HG02623 (cell line): Measurements from ENCODE around the gene NAT8.
"Not testable (repeated sequence)": the region's sequence is repeated elsewhere in the genome, so short reads cannot be mapped to it uniquely, and the experiment has no call there.

Source experiments
- ATAC-seq: cut with Tn5 transposase; IDR thresholded peaks from one replicate; pipeline ENCODE4 v1.9.1; 2021; ENCODE audit warnings: moderate library complexity; ENCODE audit not compliant: unreplicated experiment

Gene NAT8, protein sequence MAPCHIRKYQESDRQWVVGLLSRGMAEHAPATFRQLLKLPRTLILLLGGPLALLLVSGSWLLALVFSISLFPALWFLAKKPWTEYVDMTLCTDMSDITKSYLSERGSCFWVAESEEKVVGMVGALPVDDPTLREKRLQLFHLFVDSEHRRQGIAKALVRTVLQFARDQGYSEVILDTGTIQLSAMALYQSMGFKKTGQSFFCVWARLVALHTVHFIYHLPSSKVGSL

DNA sequence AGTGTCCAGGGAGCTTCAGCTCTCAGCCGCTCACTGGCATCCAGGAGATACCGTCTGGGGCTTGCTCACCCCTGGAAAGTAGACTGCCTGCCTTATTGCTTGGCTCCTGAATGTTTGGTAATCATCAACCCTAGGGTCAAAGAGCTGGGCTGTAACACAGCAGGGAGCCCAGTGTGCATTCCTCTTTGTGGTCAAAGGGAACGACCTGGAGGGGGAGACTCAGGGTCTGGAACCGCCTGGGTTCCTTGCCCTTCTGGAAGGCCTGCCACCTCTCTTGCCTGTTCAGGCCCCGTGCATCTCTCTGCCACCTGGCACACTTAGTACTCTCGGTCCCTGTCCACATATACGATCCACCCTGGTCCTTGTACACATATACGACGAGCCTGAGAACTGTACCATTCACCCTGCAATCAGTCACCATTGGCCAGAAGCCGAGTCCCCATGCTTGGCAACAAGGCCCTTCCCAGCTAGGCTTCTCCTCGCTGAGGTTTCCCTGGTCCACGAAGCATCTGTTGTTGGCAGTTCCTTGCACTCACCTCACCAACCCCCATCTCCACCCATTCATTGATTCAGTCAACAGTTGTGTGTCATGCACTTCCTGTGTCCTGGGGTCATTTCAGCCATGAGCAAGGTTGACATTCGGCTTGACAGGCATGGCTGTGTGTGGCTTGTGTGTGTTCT is at the start of gene NAT8:
TSS of gene NAT8 (minus strand) at position 85 of the 681 bp plus-strand sequence. CDS start 794 bp downstream, outside the sequence.
- no peak for ATAC-seq

DNA sequence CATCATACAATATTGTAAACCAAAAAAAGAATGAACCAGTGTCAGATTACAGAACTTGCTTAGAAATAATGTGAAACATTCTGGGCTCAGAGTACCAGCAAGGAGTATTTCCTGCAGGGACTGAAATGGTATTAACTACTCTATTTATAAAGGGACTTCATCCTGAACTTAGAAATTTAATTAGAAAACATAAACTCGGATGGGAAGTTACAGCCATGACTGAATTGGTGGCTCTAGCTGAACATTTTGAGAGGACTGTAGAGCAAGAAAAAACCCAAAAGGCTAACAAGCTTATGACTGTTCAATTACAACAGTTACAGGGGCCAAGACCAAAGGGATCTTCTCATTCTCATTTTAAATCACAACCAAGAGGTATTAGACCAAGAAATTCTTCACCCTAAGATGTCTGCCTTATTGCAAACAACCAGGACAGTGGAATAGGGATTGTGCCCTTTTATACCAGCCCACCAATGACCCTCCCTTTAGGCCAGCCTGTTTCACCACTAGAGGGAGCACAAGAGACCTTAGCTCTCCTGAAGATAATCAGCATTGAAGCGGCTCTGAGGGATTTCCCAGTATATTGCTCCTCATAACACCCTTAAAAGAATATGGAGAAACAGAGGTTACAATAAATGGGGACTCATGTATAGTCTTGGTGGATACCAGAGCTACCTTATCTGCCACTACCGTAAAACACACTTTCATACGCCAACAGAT is 48.3 kb upstream of the NAT8 start:
- peak; percentile 63 for ATAC-seq

DNA sequence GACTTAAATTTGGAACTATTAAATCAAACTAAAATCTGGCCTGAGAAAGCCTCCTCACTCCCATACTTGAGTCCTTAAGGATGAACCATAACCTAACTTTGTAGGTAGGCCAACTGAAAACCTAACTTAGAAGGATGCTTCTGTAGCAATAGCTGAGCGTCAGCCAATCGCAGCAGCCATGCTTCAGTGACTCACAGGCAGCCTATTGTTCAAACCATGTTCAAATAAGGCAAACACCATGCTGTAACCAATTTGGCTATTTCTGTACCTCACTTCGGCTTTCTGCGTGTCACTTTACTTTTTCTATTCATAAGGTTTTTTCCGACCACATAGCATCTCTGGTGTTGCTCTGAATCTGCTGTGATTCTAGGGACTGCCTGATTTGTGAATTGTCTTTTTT is 46.3 kb upstream of the NAT8 start:
- not testable (repeated sequence) for ATAC-seq

DNA sequence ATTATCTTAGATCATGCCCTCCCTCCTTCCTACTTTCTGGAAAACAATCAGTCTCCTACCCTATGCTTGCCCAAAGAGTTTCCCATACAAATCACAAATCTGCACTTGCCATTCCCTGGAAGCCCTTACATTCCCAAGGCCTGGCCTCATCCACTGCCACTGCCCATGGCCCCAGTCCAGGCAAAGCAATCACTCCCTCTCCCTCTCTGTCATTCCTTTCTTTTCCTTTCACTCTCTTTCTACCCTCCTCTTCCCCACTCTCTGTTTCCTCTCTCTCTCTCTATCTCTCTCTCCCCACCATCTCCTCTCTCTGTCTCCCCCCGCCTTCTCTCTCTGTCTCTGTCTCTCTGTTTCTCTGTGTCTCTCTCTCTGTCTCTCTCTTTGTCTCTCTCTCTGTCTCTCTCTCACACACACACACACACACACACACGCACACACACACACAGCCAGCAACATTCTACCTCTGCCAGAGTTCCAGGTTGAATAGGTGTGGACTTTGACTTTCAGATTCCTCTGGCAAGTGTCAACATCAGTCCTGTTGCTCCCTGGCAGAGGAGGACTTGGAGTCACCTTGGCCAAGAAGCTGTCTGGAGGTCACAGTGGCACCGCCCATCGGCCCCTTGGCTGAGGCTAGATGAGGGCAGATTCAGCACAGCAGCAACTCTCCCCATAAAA is 43.7 kb upstream of the NAT8 start:
- no peak for ATAC-seq

DNA sequence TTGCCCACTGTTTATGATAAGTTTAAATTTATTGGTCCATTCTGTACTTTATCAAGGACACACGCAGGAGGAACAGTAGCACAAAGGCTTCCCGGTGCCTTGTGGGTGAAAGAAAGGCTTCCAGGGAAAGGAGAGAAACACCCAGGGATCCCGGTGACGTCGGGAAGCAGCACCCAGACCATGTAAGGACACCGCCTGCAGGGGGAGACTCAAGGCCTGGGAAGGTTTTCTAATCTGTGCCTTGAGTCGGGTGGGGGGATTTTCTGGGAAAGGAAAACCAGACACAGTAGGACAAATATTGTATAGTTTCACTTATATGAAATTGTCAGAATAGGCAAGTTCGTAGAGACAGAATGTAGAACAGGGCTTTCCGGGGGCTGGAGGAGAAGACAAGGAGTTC is 42.7 kb upstream of the NAT8 start:
- not testable (repeated sequence) for ATAC-seq

DNA sequence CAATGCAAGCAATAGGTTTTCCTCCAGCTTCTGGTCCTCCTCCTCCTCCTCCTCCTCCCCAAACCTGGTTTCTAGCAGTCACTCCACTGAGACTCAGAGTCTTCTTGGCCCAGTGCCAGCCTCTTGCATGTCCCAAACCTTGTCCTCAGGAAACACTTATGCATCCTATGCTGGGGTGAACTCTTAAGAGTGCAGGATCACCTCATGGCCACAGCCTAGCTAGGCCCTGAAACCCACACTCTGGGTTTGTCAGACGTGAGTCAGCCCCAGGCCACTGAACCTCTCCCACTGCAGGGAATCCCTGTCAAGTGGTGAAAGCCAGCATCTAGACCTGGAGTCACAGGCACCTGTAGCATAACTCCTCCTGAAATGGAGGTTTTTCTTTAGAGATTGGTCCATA is 42.1 kb upstream of the NAT8 start:
- ATAC-seq, result not testable (repeated sequence)

DNA sequence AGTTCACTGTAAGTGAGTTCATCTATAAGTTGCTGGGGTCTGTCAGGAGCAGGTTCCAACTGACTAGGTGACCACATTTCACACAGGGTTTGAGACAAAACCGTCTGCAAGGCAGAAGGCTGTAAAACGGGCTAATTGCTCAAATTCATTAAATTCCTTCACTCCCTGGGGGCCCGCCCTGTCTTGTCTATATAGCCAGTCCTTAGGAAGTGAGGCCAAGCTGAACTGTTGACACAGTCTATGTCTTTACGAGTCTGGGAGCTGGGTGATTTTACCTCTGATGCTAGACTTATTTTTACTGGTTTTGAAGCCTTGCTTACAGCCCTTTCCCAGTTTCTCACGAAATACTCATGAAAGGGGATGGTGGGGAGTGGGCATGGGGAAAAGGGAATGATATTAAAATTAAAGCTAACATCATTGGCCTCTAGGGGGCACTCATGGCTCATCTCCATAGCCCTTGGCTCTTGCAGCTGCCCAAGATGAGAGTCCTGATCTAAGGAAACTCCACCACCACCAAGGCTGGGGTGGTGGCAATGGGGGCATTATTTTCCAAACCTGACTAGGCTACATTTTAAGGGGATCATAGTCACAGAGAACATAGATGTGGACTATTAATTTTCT is 37.8 kb upstream of the NAT8 start:
- not testable (repeated sequence) for ATAC-seq

DNA sequence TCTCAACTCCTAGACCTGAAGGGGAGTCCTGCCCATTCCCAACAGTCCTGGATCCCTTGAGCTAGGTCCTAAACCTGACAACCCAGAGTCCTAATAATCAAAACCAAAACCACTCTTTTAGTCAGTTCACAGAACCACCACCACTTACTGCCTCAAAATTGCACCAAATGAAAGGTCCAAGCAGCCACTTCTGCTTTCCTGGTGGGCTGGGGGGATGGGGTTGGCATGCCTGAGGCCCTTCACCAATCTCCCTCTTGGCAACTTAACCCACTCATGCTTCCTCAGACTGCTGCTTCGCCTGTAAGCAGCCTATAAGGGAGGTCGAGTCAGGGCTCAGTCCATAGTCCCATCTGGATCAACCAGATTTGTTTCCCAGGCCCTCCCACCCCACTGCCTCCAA is 37.0 kb upstream of the NAT8 start:
- ATAC-seq, result not testable (repeated sequence)

DNA sequence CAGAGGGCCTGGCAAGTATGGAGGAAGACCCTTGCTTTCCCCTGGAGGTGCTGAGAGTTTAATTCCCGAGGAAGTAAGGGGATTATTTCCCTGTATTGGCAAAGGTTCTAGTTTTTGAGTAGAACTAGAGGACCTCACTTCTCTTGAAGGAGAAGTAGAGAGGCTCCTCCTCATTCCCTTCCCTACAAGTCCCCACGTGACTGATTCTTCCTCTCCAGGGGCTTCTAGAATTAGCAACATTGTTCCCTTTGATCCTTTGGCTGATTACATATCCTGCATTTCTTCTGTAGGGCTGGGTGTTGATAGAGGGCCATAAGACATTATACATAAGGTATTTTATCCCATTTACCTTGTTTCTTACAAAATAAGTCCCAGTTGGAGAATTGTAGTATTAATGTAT is 35.8 kb upstream of the NAT8 start:
- ATAC-seq, result not testable (repeated sequence)

DNA sequence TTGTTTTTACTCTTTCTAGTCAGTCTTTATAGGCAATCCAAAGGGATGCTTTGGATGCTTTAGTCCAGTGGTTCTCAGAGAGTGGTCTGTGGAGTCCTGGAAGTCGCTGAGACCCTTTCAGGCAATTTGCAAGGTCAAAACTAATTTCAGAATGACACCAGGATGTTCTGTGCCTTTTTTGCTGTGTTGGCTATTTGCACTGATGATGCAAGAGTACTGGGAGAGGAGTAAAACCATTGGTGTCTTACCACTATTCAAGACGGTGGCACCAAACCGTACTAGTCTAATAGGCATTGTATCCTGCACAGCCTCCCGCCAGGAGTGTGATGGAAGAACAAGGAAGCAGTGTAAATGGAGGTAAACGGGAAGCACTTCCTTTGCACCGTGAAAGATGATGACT is 34.0 kb upstream of the NAT8 start:
- not testable (repeated sequence) for ATAC-seq

DNA sequence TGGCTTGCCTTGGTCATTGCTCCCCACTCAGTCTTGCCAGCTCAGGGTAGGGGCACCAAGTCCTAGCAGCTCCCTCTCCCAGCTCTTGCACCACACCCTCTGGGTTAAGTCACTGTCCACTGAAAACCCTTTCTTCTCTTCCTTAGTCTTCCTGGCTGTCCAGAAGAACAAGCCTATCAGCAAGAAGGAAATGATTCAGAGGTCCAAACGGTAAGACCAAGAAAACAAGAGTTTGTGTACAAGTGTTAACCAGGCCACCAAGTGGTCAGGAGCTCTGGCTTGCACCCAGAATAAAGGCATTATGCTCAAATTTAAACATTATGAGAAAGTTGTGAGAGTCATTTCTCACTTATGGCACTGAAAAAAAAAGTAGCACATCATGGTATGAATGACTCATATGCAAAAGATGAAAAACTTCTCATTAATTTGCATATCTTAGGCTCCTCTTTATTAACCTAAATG is 32.5 kb upstream of the NAT8 start:
- not testable (repeated sequence) for ATAC-seq

DNA sequence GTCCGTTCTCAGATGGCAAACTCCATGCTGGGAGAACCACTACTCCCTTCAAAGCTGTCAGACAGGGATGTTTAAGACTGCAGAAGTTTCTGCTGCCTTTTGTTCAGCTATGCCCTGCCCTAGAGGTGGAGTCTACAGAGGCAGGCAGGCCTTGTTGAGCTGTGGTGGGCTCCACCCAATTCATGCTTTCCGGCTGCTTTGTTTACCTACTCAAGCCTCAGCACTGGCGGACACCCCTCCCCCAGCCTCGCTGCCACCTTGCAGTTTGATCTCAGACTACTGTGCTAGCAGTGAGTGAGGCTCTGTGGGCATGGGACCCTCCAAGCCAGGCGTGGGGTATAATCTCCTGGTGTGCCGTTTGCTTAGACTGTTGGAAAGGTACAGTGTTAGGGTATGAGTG is 27.8 kb upstream of the NAT8 start:
- not testable (repeated sequence) for ATAC-seq

DNA sequence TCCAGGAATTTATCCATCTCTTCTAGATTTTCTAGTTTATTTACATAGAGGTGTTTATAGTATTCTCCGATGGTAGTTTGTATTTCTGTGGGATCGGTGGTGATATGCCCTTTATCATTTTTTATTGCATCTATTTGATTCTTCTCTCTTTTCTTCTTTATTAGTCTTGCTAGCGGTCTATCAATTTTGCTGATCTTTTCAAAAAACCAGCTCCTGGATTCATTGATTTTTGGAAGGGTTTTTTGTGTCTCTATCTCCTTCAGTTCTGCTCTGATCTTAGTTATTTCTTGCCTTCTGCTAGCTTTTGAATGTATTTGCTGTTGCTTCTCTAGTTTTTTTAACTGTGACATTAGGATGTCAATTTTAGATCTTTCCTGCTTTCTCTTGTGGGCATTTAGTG is 25.0 kb upstream of the NAT8 start:
- ATAC-seq, result not testable (repeated sequence)

DNA sequence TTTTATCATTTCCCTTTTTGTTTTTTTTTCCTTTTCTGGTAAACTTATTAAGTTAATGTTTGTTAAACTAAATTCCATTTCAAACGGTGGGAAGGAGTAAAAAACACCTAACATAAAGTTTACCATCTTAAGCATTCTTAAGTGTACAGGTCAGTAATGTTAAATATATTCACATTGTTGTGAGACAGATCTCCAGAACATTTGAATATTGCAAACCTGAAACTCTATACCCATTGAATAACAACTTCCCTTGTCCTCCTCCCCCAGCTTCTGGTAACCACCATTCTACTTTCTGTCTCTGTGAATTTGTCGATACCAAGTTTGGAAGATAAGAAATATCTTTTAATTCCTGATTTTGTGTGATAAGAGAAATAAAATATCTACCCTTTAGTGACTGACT is 12.0 kb upstream of the NAT8 start:
- ATAC-seq, result no peak

DNA sequence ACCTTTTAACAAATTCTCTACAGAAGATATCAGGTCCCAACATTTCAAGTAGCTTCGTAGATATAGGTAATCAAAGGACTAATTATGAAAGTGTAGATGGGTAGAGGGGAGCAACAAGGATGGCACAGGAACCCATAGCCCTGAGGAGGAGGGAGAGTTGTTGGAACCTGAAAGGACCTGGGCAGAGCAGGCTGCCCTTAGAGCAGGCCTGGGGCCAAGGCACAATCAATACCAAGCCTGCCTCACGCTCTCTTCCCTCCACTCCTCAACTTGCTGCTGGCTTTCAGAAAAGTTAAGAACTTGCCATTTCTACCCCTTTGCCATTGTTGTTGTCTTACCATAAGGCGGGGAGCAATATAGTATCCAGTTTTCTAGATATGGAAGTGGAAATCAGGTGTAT is 10.1 kb upstream of the NAT8 start:
- ATAC-seq, result no peak

DNA sequence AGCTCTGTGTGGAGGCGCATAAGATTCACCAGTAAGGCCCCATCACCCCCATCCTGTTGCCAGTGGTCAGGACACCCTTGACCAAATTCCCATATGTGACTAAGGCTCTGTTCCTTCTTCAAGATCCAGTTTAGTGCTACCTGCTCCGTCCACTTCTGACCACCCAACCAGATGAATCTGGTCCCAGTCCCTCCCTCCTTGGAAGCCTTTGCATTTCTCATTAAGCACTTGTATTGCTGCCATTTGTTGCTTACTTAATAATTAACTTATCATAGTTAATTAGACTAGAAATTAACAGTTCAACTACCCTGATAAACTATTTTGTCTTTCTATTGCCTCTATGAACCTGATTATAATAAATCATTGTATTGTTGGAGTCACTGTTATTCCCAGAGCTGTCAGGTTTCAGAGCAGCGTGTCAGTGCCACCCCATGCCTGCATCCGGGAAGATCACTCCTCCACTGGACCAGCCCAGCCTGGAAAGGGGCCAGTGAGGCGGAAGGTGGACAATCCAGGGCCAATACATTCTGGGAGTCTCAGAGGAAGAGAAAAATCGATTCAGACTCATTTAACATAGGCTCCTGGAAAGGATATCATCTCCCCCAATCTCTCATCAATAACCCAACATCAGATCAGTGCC is 9.5 kb upstream of the NAT8 start:
- no peak for ATAC-seq

DNA sequence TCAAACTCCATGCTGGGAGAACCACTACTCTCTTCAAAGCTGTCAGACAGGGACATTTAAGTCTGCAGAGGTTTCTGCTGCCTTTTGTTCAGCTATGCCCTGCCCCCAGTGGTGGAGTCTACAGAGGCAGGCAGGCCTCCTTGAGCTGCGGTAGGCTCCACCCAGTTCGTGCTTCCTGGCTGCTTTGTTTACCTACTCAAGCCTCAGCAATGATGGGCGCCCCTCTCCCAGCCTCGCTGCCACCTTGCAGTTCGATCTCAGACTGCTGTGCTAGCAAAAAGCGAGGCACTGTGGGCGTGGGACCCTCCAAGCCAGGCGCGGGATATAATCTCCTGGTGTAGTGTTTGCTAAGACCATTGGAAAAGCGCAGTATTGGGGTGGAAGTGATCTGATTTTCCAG is 5.5 kb upstream of the NAT8 start:
- not testable (repeated sequence) for ATAC-seq

DNA sequence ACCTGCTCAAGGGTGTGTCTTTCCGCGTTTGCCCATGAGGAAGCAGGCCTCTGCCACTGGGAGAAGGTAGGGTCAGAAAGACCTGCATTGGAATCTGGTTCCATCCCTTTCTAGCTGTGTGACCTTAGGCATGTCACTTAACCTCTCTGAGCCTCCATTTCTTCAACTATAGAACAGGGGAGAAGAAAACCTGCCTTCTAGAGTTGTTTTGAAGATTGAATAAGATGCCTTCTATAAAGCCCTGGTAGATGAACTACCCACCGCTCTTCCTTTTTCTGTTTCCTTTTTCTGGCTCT is 507 bp downstream of the NAT8 start:
- ATAC-seq, result no peak

DNA sequence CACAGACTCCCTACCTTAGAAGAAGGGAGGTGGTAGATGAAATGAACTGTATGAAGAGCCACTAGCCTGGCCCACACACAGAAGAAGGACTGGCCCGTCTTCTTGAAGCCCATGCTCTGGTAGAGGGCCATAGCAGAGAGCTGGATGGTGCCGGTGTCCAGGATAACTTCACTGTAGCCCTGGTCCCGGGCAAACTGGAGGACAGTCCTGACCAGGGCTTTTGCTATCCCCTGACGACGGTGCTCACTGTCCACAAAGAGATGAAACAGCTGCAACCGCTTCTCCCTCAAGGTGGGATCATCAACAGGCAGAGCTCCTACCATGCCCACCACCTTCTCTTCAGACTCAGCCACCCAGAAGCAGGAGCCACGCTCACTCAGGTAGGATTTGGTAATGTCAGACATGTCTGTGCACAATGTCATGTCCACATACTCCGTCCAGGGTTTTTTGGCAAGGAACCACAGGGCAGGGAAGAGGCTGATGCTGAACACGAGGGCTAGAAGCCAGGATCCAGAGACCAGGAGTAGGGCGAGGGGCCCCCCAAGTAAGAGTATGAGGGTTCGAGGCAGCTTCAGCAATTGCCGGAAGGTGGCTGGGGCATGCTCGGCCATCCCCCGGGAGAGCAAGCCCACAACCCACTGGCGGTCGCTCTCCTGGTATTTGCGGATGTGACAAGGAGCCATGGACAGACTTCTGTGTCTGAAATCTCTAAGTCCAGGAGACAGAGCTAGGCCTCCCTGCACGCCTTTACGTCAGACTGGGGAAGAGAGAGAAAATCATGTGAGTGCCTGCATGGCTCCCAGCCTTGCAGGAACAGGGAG is 1.1 kb downstream of the NAT8 start:
- ATAC-seq, result no peak

DNA sequence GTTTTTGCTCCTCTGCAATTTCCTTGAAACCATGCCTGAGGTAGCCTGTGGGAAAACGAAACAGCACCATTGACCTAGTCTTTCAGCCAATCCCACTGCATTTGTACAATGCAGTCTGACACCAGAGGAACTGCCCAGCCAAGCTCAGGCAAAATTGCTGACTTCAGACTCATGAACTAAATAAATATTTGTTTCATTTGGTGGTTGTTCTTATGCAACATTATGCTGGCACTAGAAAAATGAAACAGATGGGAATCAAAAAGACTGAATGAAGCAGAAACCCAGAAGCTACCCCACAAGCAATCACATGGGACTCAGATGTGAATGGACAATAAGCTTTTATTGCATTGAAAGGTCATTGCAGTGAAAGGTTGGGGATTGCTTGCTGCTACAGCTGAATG is 1.7 kb downstream of the NAT8 start:
- ATAC-seq, result no peak
